ENCODE measurements around the gene CALN1.

The CALN1 gene

DNA sequence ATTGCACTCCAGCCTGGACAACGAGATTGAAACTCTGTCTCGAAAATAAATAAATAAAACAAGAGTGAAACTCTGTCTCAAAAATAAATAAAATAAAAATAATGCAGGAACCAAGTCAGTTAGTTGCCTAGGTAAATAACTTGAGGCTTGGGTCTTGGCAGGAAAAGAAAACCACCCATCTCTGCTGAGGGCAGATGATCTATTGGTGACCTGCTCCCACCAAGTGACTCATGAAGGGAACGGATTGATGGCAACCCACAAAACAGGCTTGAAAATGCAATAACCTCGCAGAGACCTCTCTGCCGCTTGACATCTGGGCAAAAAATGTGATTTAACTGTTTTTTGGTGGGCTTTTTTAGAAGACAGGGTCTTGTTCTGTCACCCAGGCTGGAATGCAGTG, 86.6 kb downstream of the CALN1 start:
- no peak for DNase-seq (ENCODE audit: low read depth)

- DNase-seq (ENCODE audit: low read depth) = no peak
Measured at GRCh38 chr7:72321637-72322036, 90.5 kb downstream of the CALN1 start.

DNA sequence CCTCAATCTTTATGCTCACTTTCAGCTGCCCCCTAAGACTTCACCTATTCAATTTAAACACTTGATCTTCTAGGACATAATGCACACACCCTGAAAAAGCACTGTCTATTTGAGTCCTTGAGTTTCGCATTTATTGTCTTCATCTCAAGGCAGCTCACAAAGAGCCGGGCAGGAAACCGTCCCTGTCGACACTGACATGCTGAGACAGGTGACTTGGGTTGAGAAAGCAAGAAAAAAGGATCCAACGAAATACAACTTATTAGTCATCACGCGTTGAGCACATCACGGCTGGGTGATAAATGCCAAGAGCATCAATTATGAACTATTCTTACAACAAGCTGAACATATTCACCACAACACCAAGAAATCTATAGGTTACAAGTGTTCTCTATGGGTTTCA, 91.1 kb downstream of the CALN1 start:
- DNase-seq (ENCODE audit: low read depth) = no peak

GRCh38 chr7:72317341-72317740, 94.8 kb downstream of the CALN1 start:
- DNase-seq (ENCODE audit: low read depth) = no peak

GRCh38 chr7:72316148-72316547, 96.0 kb downstream of the CALN1 start:
- DNase-seq (ENCODE audit: low read depth) = no peak

- no peak for DNase-seq (ENCODE audit: low read depth)
Measured at GRCh38 chr7:72313906-72314305, 98.2 kb downstream of the CALN1 start.

DNA sequence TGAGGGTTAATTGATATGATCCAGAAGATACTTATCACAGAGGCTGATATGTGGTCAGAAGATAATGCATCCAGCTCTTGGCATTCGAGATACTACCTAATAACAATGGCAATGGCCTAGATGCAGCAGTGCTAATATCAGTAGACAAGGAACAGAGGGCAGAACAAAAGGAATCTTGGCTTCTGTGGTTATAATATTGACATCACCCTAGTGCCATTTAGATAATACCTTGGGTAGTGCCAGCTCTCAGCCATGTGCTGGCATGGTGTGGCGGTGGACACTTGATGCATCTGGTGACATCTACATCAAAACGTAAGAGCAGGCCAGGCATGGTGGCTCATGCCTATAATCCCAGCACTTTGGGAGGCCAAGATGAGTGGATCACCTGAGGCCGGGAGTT, 101.8 kb downstream of the CALN1 start:
- no peak for DNase-seq (ENCODE audit: low read depth)

DNA sequence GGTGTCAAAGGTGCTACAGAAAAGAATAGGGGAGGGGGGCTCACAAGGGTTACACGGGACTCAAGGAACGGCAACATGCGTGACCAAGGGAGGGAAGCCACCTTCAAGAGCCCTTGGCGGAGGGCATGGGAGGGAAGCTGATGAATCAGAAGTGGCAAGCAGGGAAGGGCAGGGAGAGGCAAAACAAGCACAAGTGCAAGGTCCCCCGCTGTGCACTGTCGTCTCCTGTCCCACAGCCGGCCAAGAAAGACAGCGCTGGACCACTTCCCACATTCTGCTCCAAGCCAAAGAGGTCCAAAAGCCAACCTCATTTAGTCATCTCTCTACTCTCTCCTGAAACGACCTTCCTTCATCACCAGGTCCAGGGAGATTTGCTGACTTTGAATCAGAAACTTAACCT, 102.7 kb downstream of the CALN1 start:
- no peak for DNase-seq (ENCODE audit: low read depth)

DNA sequence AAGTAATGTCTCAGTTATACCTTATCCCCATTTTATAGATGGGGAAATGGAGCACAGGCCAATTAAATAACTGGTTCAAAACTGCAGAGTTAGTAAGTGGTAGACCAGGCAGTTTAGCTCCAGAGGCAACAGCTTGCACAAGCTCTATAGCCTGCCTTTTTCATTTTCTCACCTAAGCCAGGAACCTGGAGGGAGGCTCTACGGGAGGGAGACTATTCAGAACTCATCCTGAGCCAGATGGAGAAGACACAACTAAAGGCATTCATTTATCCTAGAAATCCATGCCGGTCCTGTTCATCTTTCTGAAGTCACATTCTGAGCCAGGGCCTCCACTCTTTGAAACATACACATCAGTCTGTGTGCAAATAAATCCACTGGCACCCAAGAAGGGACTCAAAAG, 103.2 kb downstream of the CALN1 start:
- no peak for DNase-seq (ENCODE audit: low read depth)

- DNase-seq (ENCODE audit: low read depth) = no peak
Measured at GRCh38 chr7:72307566-72307965, 104.6 kb downstream of the CALN1 start.

- DNase-seq (ENCODE audit: low read depth) = no peak
Measured at GRCh38 chr7:72298912-72299311, 113.2 kb downstream of the CALN1 start.

GRCh38 chr7:72298091-72298490, 114.0 kb downstream of the CALN1 start:
- DNase-seq (ENCODE audit: low read depth) = no peak

DNA sequence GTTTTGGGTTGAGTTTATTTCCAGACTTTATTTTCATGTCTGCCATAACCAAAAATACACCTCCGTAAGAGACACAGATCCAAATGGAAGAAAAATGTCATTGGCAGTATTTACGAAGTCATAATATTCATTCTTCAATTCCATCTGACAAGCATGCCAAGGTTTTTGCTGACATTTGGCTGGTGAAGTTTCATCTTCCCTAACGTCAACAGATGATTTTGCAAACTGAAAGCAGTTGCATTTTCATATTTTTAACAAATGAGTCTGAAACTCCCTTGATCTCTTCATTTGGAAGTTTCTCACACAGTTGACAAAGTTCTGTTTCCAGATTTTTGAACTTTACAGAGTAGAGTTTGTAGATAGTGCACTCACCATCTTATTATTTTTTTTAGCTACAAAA, 114.5 kb downstream of the CALN1 start:
- DNase-seq (ENCODE audit: low read depth) = no peak

GRCh38 chr7:72292794-72293193, 119.3 kb downstream of the CALN1 start:
- DNase-seq (ENCODE audit: low read depth) = no peak

- DNase-seq (ENCODE audit: low read depth) = no peak
Measured at GRCh38 chr7:72292118-72292517, 120.0 kb downstream of the CALN1 start.

GRCh38 chr7:72286519-72286918, 125.6 kb downstream of the CALN1 start:
- DNase-seq (ENCODE audit: low read depth) = no peak

GRCh38 chr7:72283309-72283708, 128.8 kb downstream of the CALN1 start:
- no peak for DNase-seq (ENCODE audit: low read depth)

- DNase-seq (ENCODE audit: low read depth) = no peak
Measured at GRCh38 chr7:72281308-72281707, 130.8 kb downstream of the CALN1 start.

- no peak for DNase-seq (ENCODE audit: low read depth)
Measured at GRCh38 chr7:72279203-72279602, 132.9 kb downstream of the CALN1 start.

GRCh38 chr7:72278550-72278949, 133.6 kb downstream of the CALN1 start:
- no peak for DNase-seq (ENCODE audit: low read depth)

DNA sequence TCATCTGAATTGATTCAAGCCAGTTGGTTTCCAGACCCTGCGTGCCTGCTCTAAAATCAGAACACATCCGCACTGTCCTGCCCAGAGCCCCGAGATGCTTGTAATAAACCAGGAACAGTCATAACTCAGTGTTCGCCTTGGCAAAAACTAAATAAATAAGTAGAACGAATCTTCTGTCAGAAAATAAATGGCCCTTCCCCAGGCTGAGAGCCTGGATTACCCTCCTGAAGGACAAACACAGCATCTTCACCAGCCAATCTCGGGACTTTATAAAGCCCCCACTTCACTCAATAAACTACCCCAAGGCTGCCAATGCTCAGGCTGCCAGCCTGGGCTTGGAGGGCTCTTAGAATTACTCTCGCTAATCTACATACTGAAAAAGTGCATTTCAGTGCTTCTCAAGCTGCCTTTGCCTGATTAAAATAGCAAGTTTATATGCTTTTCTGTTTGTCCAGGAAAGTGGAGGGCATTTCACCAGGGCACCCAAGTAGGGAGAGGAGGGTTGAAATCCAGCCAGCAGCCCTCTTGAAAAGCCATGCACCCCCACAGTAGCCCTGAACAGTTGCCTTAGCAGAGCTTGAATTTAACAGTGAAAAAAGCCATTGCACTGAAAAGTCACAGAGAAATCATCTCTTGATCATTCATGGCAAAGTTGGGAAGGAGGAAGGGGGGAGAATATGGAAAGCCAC, 136.6 kb downstream of the CALN1 start:
- no peak for DNase-seq (ENCODE audit: low read depth)

DNA sequence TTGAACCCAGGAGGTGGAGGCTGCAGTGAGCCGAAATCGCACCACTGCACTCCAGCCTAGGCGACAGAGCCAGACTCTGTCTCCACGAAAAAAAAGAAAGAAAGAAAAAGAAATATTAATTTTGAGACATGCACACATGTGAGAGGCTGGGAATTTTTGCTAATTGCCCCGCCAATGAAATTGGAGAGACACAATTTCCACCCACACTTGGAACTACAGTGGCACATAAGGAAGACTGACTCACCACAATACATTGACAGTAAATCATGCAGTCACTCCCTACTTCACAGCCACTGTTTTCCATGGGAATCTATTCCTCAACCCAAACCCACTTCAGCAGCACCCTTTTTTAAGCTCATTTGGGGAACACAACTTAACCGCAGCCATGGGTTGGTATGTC, 139.7 kb downstream of the CALN1 start:
- no peak for DNase-seq (ENCODE audit: low read depth)

DNA sequence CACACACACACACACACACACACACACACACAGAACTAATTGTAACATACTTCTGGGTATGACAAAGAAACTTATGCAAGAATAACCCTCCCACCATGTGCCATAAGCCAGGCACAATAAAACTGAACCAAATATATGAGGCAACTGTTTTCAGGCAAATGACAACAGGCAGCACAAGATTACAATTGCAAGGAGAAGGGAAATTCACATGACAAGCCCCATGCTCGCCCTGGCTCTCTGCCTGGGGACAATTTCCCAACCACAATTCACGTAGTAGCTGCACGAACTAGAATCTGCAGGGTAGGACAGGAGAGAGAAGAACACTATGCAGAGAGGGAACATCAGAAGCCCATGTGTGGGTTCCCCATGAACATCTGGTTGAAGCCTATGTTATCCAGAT, 143.3 kb downstream of the CALN1 start:
- no peak for DNase-seq (ENCODE audit: low read depth)

DNA sequence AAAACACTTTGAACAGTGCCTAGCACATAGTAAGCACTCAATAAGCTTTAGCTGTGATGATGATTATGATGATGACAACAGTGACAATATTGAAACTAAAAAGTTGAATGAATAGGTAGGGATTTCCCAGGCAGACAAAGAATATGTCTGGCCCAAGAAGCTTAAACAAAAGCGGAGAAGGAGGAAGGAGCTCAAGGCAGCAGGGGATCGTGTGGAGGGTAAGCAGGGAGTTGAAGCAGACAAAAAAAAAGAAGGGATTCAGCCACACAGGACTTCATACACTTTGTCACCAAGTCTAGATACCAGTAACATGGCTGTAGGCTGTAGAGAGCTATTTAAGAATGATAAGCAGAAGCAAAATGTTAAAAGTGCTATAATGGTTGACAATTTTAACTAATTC, 144.0 kb downstream of the CALN1 start:
- no peak for DNase-seq (ENCODE audit: low read depth)
